Neural crest cell (in vitro differentiated cells): ENCODE results near the gene KLHL2. TPM values are rescaled to one million over a fixed set of nuclear protein-coding genes. Genes with fewer than 3 reads are reported as not detected.

Source experiments
- DNase-seq: peaks from one replicate; pipeline ENCODE4 v3.0.0; 2021; ENCODE audit warnings: low read depth, mixed read lengths, low spot score
- H3K27ac Mint-ChIP-seq: one replicate; pipeline ENCODE4 v1.8.0; 2021; ENCODE audit warnings: mild to moderate bottlenecking, mixed read lengths; ENCODE audit not compliant: unreplicated experiment
- H3K27me3 Mint-ChIP-seq: 2 replicates; pipeline ENCODE4 v1.8.0; 2021; ENCODE audit warnings: low read depth, mild to moderate bottlenecking, mixed read lengths
- H3K36me3 Mint-ChIP-seq: 2 replicates; pipeline ENCODE4 v1.8.0; 2021; ENCODE audit warnings: low read depth, mild to moderate bottlenecking, mixed read lengths
- H3K4me1 Mint-ChIP-seq: 2 replicates; pipeline ENCODE4 v1.8.0; 2021; ENCODE audit warnings: mixed read lengths
- H3K4me3 Mint-ChIP-seq: one replicate; pipeline ENCODE4 v1.8.0; 2021; ENCODE audit warnings: mild to moderate bottlenecking, mixed read lengths
- H3K9me3 Mint-ChIP-seq: 2 replicates; pipeline ENCODE4 v1.8.0; 2021; ENCODE audit warnings: mixed read lengths
- CTCF ChIP-seq: fragments of 200-600 bp; sonication (generic); conservative IDR thresholded peaks from 2 replicates; pipeline ENCODE4 v1.5.0; 2021; ENCODE audit warnings: antibody characterized with exemption, mild to moderate bottlenecking
- total RNA-seq: library from RNA; stranded (reverse); gene quantifications from 2 replicates; pipeline ENCODE4 v1.2.1, GENCODE V29; 2021

The KLHL2 gene
- total RNA-seq, 1 donor from 2014 or later, result 17.4 TPM

GRCh38 chr4:165319509-165319908 is 112.1 kb downstream of the KLHL2 start:
- TF ChIP-seq CTCF, result no peak
- Mint-ChIP-seq H3K4me1 (no peaks in the 10 kb centered on the region), H3K9me3 (no peaks in the 10 kb centered on the region), H3K27me3 (no peaks in the 10 kb centered on the region), H3K27ac (no peak overlapping the region), H3K36me3 (peaks cover 19% of the 10 kb centered on the region), H3K4me3 (no peak overlapping the region)
- DNase-seq, result no peak

DNA sequence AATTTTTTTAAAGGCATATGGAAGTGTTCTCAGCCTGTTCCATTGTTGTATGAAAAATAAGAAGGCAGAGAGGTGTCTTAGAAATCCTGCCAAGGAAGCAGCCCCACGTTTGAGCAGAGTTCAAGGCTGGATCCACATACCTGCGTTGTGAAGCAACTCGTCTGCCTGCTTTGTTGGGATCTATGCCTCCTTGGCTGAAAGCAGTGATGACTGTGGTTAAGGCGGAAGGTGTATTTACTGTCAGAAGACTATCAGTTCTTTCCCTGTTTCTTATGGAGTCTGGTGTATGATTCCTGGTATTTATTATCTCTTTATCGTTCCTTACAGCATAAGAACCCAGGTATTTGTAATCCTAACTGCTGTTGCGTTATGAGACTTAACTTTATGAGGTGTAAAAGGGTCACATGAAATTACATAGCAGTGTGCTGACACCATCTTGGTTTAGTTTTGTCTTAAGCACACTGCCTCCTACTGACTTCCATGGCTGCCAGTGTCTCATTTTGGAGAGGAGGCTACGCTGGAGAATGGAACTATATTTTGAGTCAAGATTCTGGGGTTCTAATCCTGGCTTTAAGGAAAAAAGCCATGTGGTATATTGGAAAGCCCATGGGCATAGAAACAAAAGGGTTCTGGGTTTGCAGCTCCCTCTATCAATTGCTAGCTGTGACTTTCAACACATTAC is 117.0 kb downstream of the KLHL2 start:
- no peak overlapping the region for H3K27ac Mint-ChIP-seq
- no peaks in the 10 kb centered on the region for H3K9me3 Mint-ChIP-seq
- no peaks in the 10 kb centered on the region for H3K27me3 Mint-ChIP-seq
- H3K4me1 Mint-ChIP-seq, result peaks cover 16% of the 10 kb centered on the region
- TF ChIP-seq CTCF, result no peak
- H3K36me3 Mint-ChIP-seq, result peaks cover 26% of the 10 kb centered on the region
- peak overlapping the region; percentile 11 for H3K4me3 Mint-ChIP-seq
- DNase-seq, result no peak

DNA sequence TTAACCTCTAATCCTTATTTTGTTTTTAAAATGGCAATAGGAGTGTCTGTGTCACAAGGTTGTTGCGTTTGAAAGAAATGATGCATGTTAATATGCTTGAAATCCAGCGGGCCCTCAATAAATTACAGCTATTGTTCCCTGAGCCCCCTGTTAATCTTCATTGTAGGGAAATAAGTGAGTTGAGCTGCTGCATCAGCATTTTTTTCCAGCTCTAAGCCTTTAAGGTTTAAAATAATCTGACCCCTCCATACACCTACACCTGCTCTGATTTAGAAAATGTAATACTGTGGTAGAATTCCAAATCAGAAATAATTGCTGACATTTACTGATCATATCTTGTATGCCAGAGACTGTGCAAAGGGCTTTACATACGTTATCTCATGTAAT is 117.5 kb downstream of the KLHL2 start:
- TF ChIP-seq CTCF, result no peak
- Mint-ChIP-seq H3K27ac (no peak overlapping the region), H3K36me3 (peaks cover 26% of the 10 kb centered on the region), H3K4me3 (no peak overlapping the region), H3K27me3 (no peaks in the 10 kb centered on the region), H3K9me3 (no peaks in the 10 kb centered on the region), H3K4me1 (peaks cover 16% of the 10 kb centered on the region)
- DNase-seq, result no peak

DNA sequence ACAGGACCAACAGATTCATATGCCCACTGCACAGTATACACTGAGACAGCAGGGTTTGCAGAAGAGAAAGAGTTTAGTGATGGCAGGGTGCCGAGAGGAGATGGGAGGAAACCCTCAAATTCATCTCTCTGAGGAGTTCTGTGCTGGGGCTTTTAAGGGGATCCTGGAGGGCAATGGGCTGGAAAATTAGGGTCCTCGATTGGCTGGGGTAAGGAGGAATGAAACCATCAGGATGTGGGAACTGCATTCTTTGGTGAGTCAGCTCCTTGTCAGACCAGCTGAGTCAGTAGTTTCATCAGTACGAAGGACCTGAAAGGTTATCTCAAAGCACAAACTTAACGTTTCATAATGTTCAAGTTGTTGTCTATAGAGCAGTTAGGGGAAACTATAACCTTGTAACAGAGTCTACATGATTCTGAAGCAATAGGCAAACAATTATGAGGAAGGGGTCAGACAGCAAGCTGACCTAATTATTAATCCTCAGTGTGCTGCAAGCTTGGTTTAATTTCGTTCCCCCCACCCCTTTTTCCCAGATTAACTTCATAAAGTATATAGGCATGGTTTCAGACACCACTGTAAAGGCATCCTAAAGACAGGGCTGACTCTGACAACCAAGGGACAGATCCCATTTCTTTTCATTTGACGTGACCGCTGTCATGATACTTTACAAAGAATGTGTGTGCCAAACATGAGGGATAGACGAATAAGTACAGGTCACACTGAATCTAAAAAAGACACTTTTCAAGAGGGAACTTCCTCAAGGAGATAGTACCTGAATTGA is 118.6 kb downstream of the KLHL2 start:
- no peak overlapping the region for H3K4me3 Mint-ChIP-seq
- peaks cover 23% of the 10 kb centered on the region for H3K4me1 Mint-ChIP-seq
- DNase-seq, result no peak
- peak overlapping the region; percentile 45 for H3K27ac Mint-ChIP-seq
- H3K27me3 Mint-ChIP-seq, result no peaks in the 10 kb centered on the region
- H3K36me3 Mint-ChIP-seq, result peaks cover 25% of the 10 kb centered on the region
- no peaks in the 10 kb centered on the region for H3K9me3 Mint-ChIP-seq
- TF ChIP-seq CTCF, result no peak

GRCh38 chr4:165326831-165327210 is 119.5 kb downstream of the KLHL2 start:
- Mint-ChIP-seq H3K9me3 (no peaks in the 10 kb centered on the region), H3K36me3 (peaks cover 25% of the 10 kb centered on the region), H3K4me1 (peaks cover 32% of the 10 kb centered on the region), H3K4me3 (no peak overlapping the region), H3K27me3 (no peaks in the 10 kb centered on the region), H3K27ac (no peak overlapping the region)
- DNase-seq, result no peak
- TF ChIP-seq CTCF, result no peak
